Kidney glomerular epithelial cell (primary cell): ENCODE data around the gene TENT5A.

Experiments
- DNase-seq: peaks from one replicate; lab custom pipeline; 2025; lab: John Stamatoyannopoulos, UW

TENT5A gene

DNA sequence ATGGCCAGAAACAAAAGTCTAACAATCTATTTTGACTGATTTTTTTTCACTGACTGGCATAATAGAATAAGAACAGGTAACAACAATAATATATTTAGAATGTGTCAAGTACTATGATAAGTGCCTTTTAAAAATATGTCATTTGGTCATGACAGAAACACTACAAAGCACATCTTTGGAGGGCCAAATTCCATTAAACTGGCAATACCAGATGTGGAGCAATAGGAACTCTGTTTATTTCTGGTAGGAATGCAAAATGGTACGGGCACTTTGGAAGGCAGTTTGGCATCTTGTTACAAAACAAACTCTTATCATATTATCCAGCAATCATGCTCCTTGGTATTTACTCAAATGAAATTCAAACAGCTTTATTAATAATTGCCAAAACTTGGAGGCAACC lies 39.3 kb downstream of the TENT5A start:
- DNase-seq, result no peak

DNA sequence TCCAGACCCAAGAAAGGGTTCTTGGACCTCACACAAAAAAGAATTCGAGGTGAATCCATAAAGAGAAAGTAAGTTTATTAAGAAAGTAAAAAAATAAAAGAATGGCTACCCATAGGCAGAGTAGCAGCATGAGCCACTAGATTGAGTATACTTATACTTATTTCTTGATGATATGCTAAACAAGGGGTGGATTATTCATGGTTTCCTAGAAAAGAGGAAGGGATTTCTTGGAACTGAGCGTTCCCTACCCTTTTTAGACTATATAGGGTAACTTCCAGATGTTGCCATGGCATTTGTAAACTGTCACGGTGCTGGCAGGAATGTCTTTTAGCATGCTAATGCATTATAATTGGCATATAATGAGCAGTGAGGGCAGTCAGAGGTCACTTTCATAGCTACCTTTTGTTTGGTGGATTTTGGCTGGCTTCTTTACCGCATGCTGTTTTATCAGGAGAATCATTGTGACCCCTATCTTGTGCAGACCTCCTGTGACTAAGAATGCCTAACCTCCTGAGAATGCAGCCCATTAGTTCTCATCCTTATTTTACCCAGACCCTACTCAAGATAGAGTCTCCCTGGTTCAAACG lies 44.3 kb downstream of the TENT5A start:
- DNase-seq, result no peak

DNA sequence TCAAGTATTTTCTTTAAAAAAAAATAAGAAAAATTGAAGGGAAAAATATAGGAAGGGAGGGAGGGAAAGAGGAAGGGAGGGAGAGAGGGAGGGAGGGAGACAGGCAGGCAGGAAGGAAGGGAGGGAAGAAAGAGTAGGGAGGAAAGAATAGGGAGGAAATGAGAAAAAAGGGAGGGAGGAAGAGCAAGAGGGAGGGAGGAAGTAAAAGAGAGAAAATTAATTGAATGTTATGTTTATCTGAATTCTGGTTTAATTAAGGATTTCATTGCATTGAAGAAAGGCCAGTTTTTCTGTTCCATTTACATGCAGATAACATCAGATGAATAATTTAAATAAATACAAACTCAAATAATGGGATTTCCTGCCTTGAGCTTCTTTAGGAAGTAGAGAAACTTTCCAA lies 47.8 kb downstream of the TENT5A start:
- no peak for DNase-seq

- no peak for DNase-seq
These were observed 52.1 kb downstream of the TENT5A start for GRCh38 chr6:81700414-81700813.

GRCh38 chr6:81697559-81697958 lies 54.9 kb downstream of the TENT5A start:
- peak; percentile 10 for DNase-seq

- DNase-seq, result no peak
These were observed 56.0 kb downstream of the TENT5A start for GRCh38 chr6:81696524-81696923.
